GM12873 (cell line): ENCODE data around the gene UNC79.

Experiments used
- TF ChIP-seq, protein P1 (sequence below): IDR thresholded peaks from 2 replicates; pipeline ENCODE4 v1.5.1; 2012; ENCODE audit warnings: low read depth, mild to moderate bottlenecking, moderate library complexity, low read length, control low read depth; ENCODE audit not compliant: insufficient read depth; ENCODE audit errors: missing control alignments

UNC79 gene

DNA sequence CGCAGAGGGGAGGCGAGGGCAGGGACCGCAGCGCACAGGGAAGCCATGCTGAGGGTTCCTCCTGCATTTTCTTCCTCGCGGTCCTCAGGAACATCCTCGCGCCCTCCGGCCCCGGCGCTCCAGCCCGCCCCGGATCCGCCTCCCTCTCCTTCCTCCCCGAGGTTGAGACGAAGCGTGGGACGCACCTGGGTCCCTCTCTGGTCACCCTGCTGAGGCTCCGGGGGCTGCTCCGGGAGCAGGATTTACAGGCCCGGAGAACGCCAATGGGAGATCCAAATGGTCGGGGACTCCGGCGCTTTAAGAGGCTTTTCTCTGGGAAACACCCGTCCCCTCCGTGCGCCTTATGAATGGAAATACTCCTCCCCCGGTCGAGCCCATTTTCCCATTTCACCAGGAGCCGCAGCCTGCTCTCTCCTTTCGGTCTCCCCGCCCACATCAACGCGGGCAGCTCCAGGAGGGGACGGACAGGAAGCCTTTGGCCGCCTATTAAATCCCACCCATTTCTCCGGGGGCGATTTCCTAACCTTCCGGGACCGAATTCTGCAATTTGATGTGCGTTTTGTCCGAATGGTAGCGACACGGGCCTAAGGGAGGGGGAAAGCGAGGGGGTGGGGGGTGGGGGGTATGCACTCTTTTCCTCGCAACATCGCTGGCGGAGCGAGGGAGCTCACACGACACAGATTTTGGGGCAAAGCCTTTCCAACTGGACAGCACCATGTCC lies at the start of gene UNC79:
Gene UNC79 (plus strand): TSS at position 625 of the 721 bp plus-strand sequence. CDS start 91 bp downstream, at position 716.
- TF ChIP-seq, protein P1, sequence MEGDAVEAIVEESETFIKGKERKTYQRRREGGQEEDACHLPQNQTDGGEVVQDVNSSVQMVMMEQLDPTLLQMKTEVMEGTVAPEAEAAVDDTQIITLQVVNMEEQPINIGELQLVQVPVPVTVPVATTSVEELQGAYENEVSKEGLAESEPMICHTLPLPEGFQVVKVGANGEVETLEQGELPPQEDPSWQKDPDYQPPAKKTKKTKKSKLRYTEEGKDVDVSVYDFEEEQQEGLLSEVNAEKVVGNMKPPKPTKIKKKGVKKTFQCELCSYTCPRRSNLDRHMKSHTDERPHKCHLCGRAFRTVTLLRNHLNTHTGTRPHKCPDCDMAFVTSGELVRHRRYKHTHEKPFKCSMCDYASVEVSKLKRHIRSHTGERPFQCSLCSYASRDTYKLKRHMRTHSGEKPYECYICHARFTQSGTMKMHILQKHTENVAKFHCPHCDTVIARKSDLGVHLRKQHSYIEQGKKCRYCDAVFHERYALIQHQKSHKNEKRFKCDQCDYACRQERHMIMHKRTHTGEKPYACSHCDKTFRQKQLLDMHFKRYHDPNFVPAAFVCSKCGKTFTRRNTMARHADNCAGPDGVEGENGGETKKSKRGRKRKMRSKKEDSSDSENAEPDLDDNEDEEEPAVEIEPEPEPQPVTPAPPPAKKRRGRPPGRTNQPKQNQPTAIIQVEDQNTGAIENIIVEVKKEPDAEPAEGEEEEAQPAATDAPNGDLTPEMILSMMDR, result no peak

- TF ChIP-seq, protein P1, result no peak
Observed at GRCh38 chr14:93381644-93382043, 49.1 kb upstream of the UNC79 start.

DNA sequence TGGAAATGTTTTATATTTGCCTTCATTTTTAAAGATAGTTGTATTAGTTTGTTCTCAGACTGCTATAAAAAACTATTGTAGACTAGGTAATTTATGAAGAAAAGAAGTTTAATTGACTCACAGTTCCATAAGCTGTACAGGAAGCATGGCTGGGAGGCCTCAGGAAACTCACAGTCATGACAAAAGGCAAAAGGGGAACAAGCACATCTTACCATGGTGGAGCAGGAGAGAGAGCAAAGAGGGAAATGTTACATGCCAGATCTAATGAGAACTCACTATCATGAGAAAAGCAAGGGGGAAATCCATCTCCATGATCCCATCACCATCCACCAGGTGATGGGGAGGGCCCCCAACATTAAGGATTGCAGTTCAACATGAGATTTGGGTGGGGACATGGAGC lies 35.5 kb upstream of the UNC79 start:
- TF ChIP-seq, protein P1, result no peak

- TF ChIP-seq, protein P1, result no peak
Observed at GRCh38 chr14:93396456-93396855, 34.3 kb upstream of the UNC79 start.

DNA sequence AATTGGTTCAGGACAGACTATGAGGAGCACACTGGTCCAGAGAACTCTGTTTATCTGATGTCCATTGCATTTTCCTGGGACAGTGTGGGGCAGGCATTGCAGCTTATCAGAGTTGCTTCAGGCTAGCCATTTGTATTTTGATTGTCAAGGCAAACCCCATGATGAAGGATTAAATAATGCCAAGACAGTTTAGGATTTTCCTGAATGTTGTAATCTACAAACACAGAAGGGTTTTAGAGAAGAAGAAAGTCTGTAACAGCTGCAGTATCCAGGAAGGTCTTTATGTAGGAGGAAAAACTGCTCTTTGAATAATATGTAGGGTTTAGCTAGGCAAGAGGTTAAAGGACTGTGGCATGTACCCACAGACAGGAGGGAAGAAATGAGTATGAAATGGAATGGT lies 32.2 kb upstream of the UNC79 start:
- TF ChIP-seq, protein P1, result no peak

DNA sequence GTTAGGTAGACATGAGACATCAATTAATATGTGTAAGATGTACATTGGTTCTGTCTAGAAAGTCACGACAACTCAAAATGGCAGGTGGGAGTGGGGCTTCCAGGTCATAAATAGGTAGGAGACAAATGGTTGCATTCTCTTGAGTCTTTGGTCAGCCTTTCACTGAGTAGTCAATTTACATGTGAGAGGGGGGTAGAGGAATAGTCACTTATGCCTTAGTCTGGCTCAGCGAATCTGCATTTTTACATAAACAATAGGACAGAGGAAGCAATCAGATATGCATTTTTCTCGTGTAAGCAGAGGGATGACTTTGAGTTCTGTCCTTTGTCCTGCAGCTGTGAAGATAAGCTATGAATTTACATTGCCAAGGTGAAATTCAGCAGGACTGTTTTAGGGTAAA lies 27.8 kb upstream of the UNC79 start:
- TF ChIP-seq, protein P1, result no peak

- TF ChIP-seq, protein P1, result no peak
Observed at GRCh38 chr14:93410021-93410420, 20.7 kb upstream of the UNC79 start.

- TF ChIP-seq, protein P1, result no peak
Observed at GRCh38 chr14:93410893-93411292, 19.8 kb upstream of the UNC79 start.
